Iris pigment epithelial cell (primary cell): ENCODE measurements around the gene NPAS2.

Source experiments
- DNase-seq: peaks from one replicate; pipeline ENCODE4 v3.0.0-alpha.2; 2011; ENCODE audit warnings: low read depth

NPAS2 gene

DNA sequence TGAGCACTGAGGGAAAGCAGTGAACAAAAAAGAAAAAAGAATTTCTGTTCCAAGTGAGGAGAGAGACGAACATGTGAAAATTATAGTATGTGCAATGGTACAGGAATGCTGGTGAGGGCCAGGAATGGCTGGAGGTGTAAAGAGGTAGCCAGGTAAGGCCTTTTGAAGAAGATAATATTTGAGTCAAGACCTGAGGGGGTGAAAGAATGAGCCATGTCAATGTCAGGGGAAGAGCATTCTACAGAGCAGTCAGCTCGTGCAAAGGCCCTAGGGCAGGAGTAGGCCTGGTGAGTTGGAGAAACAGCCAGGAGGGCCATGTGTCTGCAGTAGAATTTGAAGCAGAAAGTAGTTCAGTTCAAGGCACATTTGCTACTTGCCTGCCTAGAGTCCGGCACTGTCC, 169.7 kb downstream of the NPAS2 start:
- DNase-seq, result no peak

DNA sequence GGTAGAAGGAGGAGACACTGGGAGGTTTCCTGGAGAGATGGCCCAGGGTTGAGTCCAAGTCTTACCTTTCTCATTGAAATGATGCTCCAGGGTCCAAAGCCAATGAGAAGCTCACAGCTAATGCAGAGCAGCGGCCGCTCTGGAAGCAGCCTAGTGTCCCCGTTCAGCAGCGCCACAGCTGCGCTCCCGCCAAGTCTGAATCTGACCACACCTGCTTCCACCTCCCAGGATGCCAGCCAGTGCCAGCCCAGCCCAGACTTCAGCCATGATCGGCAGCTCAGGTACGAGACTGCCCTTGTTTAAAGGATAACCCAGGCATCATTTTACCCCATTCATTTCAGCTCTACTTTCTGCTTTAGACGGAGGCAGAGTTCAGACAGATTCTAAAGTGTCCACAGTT, 170.2 kb downstream of the NPAS2 start:
- DNase-seq, result no peak

DNA sequence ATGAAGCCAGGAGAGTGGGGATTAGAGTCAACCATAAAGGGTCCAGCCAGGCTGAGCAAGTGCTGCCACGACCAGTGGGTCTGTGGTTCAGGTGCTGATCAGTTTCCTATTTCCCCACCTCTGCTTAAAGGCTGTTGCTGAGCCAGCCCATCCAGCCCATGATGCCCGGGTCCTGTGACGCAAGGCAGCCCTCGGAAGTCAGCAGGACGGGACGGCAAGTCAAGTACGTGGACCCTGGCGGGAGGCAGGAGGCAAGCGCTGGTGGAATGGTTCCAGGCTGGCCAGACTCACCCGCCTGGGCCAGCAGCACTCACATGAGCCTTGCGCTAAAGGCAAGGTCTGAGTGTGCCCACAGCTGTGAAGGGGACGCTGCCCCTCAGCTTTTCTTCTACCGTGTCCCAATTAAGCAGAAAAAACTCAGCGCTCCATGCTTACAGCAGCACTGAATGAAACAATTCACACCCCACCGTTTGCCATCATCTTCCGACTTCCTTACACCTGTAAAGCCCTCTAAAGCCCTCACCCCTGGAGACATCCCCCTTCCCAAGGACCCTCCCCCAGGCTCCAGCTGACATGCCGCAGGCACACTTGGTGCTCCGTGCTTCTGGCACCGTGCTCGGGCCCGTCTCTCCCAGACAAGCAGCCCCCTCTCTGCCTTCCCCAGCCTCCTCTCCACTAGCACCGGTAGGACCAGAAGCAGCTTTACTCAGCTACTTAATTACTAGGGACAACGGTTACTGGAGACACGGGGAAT, 170.9 kb downstream of the NPAS2 start:
- DNase-seq, result no peak

DNA sequence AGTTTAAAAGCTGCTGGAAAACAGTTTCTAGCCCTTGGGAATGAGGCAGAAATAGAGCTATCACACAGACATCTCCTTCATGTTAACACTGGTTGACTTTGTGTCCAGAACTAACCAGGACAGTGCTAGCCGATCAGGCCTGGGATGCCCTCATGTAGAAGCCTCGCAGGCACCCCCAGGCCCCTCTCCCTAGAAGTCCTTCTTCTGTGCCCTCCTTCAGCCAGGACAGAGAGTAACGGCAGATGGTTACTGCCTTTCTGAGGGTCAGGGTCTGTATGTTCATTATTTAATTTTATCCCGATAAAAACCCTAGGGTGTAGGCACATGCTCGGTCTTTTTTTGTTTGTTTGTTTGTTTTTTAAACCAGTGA, 171.4 kb downstream of the NPAS2 start:
- DNase-seq, result no peak

DNA sequence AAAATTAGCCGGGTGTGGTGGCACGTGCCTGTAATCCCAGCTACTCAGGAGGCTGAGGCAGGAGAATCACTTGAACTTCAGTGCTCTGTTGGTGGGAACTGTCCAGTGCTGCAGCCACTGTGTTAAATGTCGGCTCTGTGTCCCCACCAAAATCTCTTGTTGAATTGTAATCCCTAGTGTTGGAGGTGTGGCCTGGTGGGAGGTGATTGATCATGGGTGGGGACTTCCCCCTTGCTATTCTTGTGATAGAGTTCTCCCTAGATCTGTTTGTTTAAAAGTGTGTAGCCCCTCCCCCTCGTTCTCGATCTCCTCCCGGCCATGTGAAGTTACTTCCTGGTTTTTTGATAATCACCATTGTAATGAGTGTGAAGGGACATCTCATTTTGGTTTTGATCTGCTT, 172.3 kb downstream of the NPAS2 start:
- no peak for DNase-seq

DNA sequence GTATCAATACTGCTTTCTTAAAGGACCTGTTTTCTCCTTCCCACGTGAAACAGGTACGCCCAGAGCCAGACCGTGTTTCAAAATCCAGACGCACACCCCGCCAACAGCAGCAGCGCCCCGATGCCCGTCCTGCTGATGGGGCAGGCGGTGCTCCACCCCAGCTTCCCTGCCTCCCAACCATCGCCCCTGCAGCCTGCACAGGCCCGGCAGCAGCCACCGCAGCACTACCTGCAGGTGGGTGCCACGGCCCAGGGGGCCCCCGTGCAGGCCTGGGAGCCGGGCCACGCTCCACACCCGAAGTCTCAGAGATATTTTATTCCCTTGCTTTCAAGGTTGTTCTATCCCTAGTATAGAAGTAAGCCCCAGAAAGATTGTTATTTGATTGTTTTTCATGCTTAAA, 173.4 kb downstream of the NPAS2 start:
- no peak for DNase-seq

DNA sequence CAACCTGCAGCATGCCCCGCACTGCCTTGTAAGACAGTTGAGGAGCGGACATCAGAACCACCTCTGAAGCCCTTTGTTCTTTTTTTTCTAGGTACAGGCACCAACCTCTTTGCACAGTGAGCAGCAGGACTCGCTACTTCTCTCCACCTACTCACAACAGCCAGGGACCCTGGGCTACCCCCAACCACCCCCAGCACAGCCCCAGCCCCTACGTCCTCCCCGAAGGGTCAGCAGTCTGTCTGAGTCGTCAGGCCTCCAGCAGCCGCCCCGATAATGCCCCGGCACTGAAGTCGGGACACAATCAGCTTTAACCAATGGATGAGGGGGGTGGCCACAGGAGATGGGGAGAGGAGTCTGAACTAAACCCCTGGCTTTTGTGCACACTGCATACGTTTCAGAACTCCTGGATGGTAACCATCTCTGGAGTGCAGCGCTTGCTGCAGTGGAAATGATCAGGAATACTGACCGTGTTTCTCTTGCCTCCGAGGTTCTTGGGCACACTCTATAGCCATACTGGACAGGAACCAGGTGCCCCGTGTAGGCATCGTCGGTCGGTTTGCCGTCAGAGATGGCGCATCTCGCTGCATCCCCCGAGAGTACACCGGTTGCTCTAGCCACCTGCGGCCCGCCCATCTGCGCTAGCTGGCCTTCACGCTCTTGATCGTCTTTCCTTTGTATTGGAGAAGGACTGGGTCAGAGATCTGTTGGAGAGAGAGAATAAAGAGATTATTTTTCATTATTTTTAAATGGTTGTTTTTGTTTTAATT, 175.6 kb downstream of the NPAS2 start:
- DNase-seq, result no peak

DNA sequence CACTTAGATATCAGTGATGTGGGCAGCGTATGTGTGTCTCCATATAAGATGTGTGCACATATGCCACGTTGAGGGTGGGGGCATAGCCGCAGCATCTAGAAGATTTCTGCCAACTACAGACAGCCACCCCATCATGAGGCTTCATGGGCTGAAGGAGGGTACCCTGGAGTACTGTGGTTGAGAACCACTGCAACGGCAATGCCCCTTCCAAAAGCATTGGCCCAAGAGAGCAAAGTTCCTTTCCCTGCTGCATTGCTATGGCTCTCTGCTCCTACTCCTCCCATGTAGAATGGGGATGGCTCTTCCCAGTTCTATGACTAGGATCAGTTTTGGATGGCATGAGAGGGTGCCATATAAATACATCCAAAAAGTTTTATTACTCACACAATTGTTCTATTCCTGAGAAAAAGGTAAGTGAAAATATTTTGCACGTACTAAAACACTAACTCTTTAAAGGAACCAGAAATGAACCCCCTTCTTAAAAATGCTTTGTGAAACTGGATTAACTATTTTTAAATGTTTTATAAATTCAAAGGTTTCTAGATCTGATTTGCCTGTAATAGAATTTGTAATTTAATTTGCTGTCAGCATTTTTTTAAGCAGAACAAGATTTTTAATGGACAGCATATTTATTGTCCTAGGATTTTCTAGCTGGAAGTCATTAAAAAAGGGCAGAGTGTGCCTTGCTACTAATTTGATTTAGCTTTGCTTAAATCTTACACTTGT, 177.7 kb downstream of the NPAS2 start:
- DNase-seq, result no peak

DNA sequence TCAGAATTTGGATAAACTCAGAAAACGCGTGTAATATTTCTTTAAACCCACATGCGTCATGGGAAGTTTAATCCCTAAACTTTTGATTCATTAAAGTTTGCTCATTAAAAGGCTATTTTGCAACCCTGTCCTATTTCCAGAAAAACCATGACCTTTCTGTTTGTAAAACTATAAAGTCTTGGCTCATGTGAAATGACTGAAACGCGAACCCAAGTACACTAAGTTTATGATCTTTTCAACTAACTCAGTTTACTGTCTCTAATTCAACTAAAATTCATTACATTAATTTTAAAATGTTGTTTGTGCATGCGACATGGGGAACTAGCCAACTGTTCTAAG, 178.3 kb downstream of the NPAS2 start:
- DNase-seq, result no peak

DNA sequence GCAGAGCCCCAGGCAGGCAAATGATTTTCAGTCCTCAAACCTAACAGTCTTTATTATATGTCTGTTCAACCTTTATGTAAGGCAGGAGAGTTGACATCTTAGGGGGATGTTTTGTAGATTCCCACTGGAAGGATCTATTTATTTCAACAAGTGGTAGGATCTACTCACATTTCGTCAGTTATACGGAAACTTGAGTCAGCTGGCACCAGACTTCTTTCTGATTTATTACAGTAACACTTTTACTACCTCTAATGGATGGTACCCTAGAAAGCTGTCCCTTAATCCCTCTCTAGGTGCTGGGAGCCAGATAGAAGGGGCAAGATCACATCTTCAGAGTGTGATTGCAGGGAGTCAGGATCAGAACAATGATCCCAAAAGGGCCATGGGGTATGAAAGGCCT, 180.1 kb downstream of the NPAS2 start:
- DNase-seq, result no peak

DNA sequence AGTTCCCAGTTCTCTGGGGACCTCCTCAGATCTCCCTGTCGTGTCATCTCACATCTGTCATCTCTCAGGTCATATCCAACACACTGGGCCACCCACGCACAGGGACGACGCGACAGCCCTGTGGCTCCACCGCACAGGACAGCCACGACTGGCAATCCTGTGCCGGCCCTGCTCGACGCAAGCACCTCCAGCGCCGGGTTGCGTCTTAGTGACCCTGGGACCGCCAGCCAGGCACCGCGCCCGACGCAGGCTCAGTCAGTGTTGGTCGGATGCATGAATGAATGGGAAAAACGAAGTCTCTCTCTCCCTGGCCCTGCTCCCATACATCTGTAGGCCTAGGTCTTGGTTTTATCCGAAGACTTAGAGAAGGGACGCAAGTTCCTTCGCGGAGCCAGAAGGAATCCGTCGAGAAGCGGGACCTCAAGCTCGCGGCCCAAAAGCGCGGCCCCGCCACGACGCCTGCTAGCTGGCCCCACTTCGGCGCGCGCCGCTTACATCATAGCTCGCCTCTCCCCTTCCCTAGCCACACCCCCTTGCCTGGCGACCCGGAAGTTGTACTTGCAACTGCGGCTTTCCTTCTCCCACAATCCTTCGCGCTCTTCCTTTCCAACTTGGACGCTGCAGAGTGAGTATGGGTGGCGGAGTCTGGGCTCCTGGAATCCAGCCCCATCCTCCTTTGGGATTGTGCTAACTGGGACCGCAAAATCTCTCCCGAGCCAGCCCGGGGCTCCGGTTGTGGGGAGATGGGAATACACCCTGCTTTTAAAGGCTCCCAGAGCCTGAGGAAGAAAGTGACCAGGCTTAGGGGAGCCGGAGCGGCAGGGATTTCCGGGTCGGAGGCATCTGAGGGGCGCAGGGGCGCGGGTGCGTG, 182.0 kb downstream of the NPAS2 start, which contains the start of gene RPL31:
RPL31 (plus strand) TSS at position 599 of the 871 bp plus-strand sequence. CDS start 413 bp downstream, outside the sequence.
- DNase-seq, result peak; percentile 99

DNA sequence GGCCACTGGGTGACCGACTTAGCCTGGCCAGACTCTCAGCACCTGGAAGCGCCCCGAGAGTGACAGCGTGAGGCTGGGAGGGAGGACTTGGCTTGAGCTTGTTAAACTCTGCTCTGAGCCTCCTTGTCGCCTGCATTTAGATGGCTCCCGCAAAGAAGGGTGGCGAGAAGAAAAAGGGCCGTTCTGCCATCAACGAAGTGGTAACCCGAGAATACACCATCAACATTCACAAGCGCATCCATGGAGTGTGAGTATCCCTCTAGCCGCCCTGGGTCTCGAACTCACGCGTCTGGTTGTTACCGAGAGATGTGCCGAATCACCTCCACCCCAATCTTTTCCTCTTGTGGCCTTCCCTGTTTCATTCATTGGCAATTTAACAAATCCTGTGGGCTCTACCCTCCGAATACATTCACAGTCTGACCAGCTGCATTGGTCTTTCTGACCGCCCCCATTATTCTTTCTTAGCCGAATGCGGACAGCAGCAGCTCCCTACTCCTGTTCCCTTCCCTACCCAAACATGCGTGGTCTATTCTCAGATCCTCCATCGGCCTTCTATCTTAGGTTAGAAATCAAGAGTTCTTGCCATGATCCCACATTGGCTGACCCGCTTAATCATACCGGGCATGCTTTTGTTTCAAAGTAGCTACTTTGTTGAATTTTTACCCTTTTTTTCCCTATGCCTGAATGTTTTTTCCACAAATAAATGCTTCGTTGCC, 182.8 kb downstream of the NPAS2 start:
- no peak for DNase-seq

DNA sequence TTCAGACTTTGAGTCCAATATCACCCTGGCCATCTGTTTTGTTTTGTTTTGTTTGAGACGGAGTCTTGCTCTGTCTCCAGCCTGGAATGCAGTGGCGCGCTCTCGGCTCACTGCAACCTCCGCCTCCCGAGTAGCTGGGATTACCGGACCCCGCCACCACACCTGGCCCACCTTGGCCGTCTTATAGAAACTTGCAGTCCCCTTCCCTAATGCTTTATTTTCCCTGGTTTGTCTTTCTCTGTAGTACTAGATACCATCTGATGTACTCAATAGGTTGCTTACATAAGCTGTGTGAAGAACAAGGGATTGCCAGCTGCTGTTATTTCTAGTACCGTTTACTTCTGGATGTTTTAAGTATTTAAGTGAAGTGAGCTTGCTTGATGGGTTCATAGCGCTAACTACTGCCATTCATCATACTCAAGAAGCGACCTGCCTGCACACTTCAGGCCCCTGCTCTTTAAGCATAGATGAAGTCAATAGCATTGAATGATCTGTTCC, 183.4 kb downstream of the NPAS2 start:
- DNase-seq, result no peak

DNA sequence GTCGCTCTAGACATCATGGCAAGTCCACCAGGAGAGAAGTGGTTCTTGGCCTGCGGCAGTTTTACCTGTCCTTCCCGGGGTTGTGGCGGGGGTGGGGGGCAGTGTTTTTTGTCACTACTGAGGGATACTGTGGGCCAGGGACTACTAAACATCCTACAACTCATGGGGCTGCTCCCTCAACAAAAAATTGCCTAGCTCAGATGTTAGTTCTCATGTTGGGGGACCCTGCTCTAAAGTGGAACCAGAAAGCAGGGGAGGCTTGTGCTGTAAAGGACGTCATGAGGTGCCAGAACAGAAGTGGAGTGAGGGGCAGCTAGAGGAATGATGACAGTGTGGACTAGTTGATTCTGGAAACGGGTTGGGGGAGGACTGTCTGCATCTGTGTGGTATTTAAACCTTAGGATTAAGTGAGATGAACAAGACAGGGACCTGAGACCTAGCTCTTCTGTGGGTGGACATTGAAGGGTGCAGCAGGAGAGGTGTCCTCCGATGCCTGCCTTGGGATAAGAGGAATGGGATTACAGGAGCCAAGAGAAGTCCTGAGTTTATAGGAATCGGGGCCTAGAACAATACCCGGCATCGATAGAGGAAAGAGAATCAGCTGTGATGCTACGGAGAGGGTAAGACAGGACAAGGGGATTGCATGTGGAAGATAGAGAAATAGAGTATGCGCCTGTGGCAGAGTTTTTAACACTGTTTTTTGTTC, 184.8 kb downstream of the NPAS2 start:
- no peak for DNase-seq

DNA sequence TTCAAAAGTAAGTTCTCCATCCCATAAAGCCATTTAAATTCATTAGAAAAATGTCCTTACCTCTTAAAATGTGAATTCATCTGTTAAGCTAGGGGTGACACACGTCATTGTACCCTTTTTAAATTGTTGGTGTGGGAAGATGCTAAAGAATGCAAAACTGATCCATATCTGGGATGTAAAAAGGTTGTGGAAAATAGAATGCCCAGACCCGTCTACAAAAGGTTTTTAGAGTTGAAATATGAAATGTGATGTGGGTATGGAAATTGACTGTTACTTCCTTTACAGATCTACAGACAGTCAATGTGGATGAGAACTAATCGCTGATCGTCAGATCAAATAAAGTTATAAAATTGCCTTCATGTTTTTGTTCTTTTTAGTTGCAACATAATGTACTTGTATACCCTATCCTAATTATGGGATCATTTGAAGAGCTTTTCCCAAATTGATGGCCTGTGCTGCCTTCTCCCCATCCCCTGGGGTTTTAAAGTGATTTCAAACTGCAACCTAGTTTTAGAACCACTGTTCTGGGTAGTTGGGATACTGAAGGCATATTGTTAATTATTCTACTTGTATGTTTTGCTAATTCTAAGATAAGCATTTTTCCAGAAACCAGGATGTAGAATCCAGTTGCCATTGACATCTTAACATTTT, 186.3 kb downstream of the NPAS2 start:
- no peak for DNase-seq

DNA sequence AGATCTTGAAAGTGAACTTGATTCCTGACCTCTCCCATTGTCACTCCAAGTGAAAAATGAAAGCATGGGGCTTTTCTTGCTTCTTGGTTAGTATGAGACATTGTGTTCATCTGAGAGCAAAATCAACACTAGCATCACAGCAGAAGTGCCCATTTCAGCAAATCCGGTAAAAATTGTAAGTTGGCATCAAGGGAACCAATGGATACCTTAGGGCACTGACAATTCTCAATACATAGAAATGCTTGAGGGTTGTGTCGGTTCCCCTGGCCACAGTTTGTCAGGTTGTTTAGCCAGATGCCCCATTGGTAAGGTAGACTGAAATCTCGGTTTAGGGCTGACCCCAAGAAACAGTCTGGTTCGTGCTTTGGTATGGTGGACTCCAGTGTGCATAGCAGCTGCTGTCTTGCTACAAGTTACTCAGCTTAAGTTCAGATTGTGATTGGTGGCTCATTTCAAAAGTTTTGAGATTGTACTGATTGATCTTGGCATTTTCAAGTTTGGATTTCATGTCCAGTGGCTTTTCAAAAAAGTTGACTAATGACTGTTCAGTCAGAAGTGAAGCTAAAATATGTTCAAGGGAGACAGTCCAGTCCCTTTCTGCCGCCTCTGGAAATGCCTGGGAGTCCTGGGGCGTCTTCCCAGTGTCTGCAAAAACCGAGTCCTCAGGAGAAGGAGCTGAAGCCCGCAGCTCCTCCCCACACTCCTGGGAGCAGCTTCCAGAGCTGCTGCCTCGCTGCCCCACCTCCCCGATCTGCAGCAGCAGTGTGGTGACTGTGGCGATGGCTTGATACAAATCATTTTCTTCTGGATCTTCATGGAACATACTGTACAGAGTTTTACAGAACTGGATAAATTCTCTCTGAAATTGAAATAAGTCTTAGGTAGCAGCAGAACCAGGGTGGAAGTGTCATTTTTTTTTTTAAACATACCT, 187.7 kb downstream of the NPAS2 start:
- no peak for DNase-seq

DNA sequence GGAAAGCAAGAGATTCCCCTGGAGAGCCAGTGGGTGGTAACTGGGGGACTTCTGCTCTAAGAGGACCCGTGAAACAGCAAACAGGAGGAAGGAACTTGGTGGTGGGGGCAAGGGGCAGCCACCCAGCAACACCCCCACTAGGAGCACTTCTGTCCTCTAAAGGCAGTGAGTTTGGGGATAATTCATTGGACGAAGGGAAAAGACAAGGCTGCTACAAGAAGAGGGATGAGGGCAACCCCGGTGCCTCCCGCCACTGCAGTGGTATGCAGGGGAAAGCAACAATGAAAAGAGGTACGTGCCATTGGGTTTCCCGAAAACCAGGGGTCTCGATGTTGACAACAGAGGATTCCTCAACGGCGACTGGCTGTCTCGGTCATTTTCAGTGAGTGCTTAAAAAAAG, 191.2 kb downstream of the NPAS2 start:
- no peak for DNase-seq

DNA sequence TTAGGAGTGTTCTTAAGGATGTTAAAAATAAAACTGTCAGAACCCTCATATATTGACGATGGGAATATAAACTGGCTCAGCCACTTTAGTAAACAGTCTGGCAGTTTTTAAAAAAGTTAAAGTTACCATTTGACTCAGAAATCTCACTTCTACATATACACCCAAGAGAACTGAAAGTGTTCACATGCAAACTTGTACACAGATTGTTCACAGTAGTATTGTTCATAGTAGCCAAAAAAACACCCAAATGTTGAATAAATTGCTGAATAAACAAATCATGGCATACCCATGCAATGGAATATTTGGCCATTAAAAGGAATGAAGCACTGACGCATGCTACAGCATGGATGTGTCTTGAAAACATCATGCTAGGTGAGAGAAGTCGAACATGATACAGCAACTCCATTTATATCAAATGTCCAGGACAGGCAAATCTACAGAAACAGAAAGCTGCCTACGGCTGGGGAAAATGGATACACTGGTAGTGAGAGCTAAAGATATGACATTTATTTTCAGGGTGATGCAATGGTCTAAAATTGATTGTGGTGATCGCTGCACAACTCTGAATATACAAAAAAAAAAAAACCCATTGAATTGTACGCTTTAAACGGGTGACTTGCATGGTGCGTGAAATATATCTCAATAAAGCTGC, 192.2 kb downstream of the NPAS2 start:
- DNase-seq, result no peak
